K562 (cell line): ENCODE results near the gene C2CD2L. TPM values are rescaled to one million over a fixed set of nuclear protein-coding genes. Genes with fewer than 3 reads are reported as not detected.
A peak's percentile ranks its signal among the peaks of the same experiment; 100 is the strongest.

Experiments
- BCL6 ChIP-seq: fragments of 250-450 bp; sonication (Bioruptor Pico); IDR thresholded peaks from 2 replicates; pipeline ENCODE4 v1.4.0; 2020
- EZH2 ChIP-seq: IDR thresholded peaks from 2 replicates; pipeline ENCODE4 v1.6.1; 2012; ENCODE audit warnings: low read depth, mild to moderate bottlenecking, inconsistent platforms, low read length, borderline replicate concordance
- GTF2F1 ChIP-seq: IDR thresholded peaks from 2 replicates; pipeline ENCODE4 v1.6.1; 2011; ENCODE audit warnings: low read depth, low read length, improper control_type of control experiment
- HDAC3 ChIP-seq: fragments of 450-650 bp; IDR thresholded peaks from 2 replicates; pipeline ENCODE4 v1.6.1; 2018; ENCODE audit warnings: borderline replicate concordance, mild to moderate bottlenecking, moderate library complexity; ENCODE audit not compliant: partially characterized antibody
- HIVEP1 ChIP-seq: fragments of 250-450 bp; sonication (Bioruptor Pico); IDR thresholded peaks from 2 replicates; pipeline ENCODE4 v1.4.0; 2020; ENCODE audit warnings: mild to moderate bottlenecking
- HNRNPUL1 ChIP-seq: fragments of 200-400 bp; formaldehyde crosslinking; IDR thresholded peaks from 2 replicates; pipeline ENCODE4 v1.6.1; 2017; ENCODE audit warnings: low read length
- KLF1 ChIP-seq: fragments of 450-650 bp; IDR thresholded peaks from 2 replicates; pipeline ENCODE4 v1.6.1; 2016; ENCODE audit warnings: missing genetic modification characterization, missing compliant biosample characterization
- MAFF ChIP-seq: IDR thresholded peaks from 2 replicates; pipeline ENCODE4 v1.6.1; 2012; ENCODE audit warnings: low read length, improper control_type of control experiment
- MEIS2 ChIP-seq: fragments of 450-650 bp; IDR thresholded peaks from 2 replicates; pipeline ENCODE4 v1.6.1; 2014; ENCODE audit warnings: mild to moderate bottlenecking; ENCODE audit not compliant: partially characterized antibody
- PML ChIP-seq: IDR thresholded peaks from 2 replicates; pipeline ENCODE4 v1.6.1; 2012; ENCODE audit warnings: low read length, inconsistent platforms
- RBM34 ChIP-seq: fragments of 200-400 bp; formaldehyde crosslinking; IDR thresholded peaks from 2 replicates; pipeline ENCODE4 v1.6.1; 2018; ENCODE audit warnings: low read length, borderline replicate concordance; ENCODE audit not compliant: insufficient read depth
- SFPQ ChIP-seq: fragments of 200-400 bp; formaldehyde crosslinking; IDR thresholded peaks from 2 replicates; pipeline ENCODE4 v1.6.1; 2017; ENCODE audit warnings: mild to moderate bottlenecking, low read depth, low read length, moderate library complexity
- SIN3B ChIP-seq: fragments of 450-650 bp; IDR thresholded peaks from 2 replicates; pipeline ENCODE4 v1.6.1; 2017; ENCODE audit warnings: low read depth, mild to moderate bottlenecking, moderate library complexity
- SREBF1 ChIP-seq: fragments of 150-350 bp; IDR thresholded peaks from 2 replicates; pipeline ENCODE4 v1.6.1; 2014; ENCODE audit warnings: antibody characterized with exemption, low read depth, low read length, borderline replicate concordance
- ZBTB7A ChIP-seq: IDR thresholded peaks from 2 replicates; pipeline ENCODE4 v1.6.1; 2011; ENCODE audit warnings: low read depth, mild to moderate bottlenecking, low read length, moderate library complexity, borderline replicate concordance; ENCODE audit not compliant: control insufficient read depth
- ZFX ChIP-seq: sonication (generic); formaldehyde crosslinking; IDR thresholded peaks from 2 replicates; pipeline ENCODE4 v1.8.0; 2022; ENCODE audit warnings: mild to moderate bottlenecking, missing genetic modification reagents, moderate library complexity
- ZMIZ1 ChIP-seq, 2 experiments: fragments of 150-350 bp in 1 of 2; IDR thresholded peaks; 2 replicates each; pipeline ENCODE4 v1.6.1; 2012 to 2016; ENCODE audit warnings: low read depth in 2 of 2, low read length in 2 of 2, mild to moderate bottlenecking in 1 of 2, moderate library complexity in 1 of 2
- ZNF12 ChIP-seq: sonication (generic); formaldehyde crosslinking; IDR thresholded peaks from 2 replicates; pipeline ENCODE4 v1.4.0; 2020; ENCODE audit warnings: mild to moderate bottlenecking, missing genetic modification reagents
- ZSCAN29 ChIP-seq: fragments of 450-650 bp; IDR thresholded peaks from 2 replicates; pipeline ENCODE4 v1.6.1; 2017
- ZZZ3 ChIP-seq: fragments of 450-650 bp; IDR thresholded peaks from 2 replicates; pipeline ENCODE4 v1.6.1; 2016; ENCODE audit warnings: antibody characterized with exemption, mild to moderate bottlenecking, moderate library complexity
- polyA plus RNA-seq, 8 experiments: library from polyadenylated mRNA; depleted of rRNA in 4 of 8; stranded (reverse) in 5 of 8; unstranded in 3 of 8; fragments of >200 nt; fragmentation: Nextera tagmentation in 2 of 8; fragmentation: Illumina TruSeq in 1 of 8; extraction: Ambion mirVana in 2 of 8; extraction: Trizol in 1 of 8; gene quantifications; 2 replicates each; pipeline versions ENCODE4 v1.2.1 to v1.2.3, GENCODE V29; 2011 to 2014; ENCODE audit warnings: inconsistent platforms in 1 of 8, missing spikeins in 1 of 8
- total RNA-seq, 7 experiments: library from RNA; depleted of rRNA in 6 of 7; stranded (reverse); fragments of >200 nt in 6 of 7; fragmentation: Illumina TruSeq in 2 of 7; extraction: Trizol in 2 of 7; gene quantifications; 2 replicates each; pipeline versions ENCODE4 v1.2.1 to v1.2.3, GENCODE V29; 2011 to 2021; ENCODE audit warnings: low replicate concordance in 1 of 7
- TF ChIP-seq, protein P1 (sequence below): IDR thresholded peaks from 2 replicates; pipeline ENCODE4 v1.6.1; 2011; ENCODE audit warnings: borderline replicate concordance, low read depth, mild to moderate bottlenecking, moderate library complexity, low read length; ENCODE audit not compliant: insufficient read depth, poor library complexity, severe bottlenecking

Gene C2CD2L
- total and polyA plus RNA-seq, 9 of the 15 experiments (the other 6 are each of a cell fraction or from before 2014, with no cell fraction given): 0.66 to 41.2 (median 14.8) TPM

DNA sequence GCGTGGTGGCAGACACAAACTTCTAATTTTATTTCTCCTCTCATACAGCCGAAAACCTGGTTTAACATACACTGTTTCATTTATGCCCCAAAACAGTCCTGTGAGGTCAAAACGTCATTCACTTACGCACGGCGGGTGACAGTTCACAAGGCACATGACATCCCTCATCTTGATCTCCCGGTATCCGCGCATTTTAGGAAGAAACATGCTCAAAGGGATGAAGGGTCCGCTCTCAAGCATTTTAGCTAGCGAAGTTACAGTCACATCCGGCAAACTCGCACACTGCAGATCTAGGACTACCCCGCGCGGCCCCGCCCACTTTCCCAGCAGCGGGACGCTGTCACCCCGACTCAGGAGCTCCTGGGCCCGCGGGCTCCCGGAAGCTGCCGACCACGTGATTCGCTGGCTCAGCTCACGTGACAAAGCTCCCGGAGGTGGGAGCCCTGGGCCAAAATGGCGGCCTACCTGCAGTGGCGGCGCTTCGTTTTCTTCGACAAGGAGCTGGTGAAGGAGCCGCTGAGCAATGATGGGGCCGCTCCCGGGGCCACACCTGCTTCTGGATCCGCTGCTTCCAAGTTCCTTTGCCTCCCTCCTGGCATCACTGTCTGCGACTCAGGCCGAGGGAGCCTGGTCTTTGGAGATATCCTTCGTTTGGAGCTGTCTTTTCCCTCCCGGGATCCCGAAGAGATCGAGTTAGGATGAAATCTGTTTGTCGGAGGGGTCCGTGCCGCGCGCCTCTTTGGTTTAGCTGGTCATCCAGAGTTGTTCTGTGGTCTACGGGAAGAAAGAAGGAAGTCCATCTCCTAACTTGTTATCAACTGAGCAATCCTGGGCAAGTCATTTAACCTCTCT lies 39.5 kb upstream of the C2CD2L start, which contains the start of gene VPS11 (continued):
- TF ChIP-seq PML (no peak), SFPQ (no peak), ZFX (CRISPR knock-in tag) (peak; percentile 64; the same call in 1 of the 2 replicates), GTF2F1 (no peak), HNRNPUL1 (no peak), ZSCAN29 (peak; percentile 53; the same call in 1 of the 2 replicates), EZH2 (no peak), HIVEP1 (CRISPR knock-in tag) (no peak), ZMIZ1 (IDR thresholded peaks at IDR 0.05; ENCODE audit: low read depth in 2 of 2, low read length in 2 of 2) (no peak), SREBF1 (peak; percentile 60; the same call in 1 of the 2 replicates), SIN3B (peak; percentile 98), ZNF12 (CRISPR knock-in tag) (no peak), HDAC3 (no peak), RBM34 (no peak), BCL6 (no peak), ZZZ3 (no peak), MAFF (no peak), ZBTB7A (no peak), KLF1 (tag) (0 out of 2 replicates have a peak, but pooled peaks have one; percentile 51), MEIS2 (peak; percentile 61)
- TF ChIP-seq, protein P1, sequence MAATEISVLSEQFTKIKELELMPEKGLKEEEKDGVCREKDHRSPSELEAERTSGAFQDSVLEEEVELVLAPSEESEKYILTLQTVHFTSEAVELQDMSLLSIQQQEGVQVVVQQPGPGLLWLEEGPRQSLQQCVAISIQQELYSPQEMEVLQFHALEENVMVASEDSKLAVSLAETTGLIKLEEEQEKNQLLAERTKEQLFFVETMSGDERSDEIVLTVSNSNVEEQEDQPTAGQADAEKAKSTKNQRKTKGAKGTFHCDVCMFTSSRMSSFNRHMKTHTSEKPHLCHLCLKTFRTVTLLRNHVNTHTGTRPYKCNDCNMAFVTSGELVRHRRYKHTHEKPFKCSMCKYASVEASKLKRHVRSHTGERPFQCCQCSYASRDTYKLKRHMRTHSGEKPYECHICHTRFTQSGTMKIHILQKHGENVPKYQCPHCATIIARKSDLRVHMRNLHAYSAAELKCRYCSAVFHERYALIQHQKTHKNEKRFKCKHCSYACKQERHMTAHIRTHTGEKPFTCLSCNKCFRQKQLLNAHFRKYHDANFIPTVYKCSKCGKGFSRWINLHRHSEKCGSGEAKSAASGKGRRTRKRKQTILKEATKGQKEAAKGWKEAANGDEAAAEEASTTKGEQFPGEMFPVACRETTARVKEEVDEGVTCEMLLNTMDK: peak; percentile 21
